Stimulated activated CD8-positive, alpha-beta memory T cell treated with anti-CD3 and anti-CD28 coated beads, Interleukin-15, amount 100 ng/mL, for 48 hours (primary cell): Measurements from ENCODE around the gene UQCC2.

Source experiments
- DNase-seq, 2 donors: peaks; one replicate each; pipeline ENCODE4 v3.0.0-alpha.2; 2020; ENCODE audit warnings: low read depth in 2 of 2

UQCC2 gene

DNA sequence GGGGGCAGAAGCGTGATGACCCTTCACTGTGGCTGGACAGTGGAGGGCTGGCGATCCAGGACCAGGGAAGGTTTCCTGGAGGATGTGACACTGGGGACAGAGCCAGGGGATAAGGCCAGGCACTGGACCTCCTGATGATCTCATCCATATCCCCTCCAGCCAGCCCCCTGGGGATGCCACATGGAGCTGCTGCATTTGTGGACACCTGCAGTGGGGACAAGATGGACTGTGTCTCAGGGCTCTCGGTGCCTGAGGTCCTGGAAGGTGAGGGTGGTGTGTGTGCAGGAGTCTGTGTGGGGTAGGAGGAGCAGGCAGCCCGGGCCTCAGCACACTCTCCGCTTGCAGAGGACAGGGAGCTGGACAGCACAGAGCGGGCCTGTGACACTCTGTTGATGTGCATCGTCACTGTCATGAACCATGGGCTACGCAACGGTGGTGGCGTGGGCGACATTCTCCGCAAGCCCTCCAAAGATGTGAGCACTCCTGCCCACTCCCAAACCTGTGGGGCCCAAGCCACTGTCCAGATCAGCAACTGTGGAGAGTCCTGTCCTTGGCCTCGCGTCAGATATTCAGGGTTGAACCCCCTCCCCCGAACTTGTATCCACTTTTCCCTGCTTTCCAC, 19.9 kb downstream of the UQCC2 start:
- DNase-seq, result no peak

DNA sequence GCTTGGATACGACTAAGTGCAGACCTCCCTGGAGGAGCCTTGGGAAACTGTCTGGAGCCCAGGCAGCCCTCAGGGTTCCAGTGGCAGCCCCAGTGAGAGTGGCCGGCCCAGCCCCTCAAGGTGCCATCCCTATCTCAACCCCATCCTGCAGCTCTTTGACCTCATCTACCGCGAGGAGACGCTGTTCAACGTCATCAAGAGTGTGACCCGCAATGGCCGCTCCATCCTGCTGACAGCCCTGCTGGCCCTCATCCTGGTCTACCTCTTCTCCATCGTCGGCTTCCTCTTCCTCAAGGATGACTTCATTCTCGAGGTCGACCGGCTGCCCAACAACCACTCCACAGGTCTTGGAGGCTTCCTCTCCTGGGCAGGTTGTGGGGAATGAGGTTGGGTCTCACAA, 20.7 kb downstream of the UQCC2 start:
- no peak for DNase-seq

DNA sequence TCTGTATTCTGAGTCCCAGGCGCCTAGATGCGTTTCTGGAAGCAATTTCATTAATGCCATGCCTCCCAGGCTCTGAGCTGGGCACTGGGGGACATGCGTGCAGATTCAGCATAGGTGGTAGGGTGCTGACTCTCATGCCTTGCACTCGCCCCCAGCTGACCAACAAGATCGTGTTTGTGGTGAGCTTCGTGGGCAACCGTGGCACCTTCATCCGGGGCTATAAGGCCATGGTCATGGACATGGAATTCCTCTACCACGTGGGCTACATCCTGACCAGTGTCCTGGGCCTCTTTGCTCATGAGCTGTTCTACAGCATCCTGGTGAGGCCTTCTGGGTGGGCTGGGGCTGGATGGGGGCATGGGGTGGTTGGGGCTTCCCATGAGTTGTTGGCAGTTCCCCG, 21.6 kb downstream of the UQCC2 start:
- no peak for DNase-seq

DNA sequence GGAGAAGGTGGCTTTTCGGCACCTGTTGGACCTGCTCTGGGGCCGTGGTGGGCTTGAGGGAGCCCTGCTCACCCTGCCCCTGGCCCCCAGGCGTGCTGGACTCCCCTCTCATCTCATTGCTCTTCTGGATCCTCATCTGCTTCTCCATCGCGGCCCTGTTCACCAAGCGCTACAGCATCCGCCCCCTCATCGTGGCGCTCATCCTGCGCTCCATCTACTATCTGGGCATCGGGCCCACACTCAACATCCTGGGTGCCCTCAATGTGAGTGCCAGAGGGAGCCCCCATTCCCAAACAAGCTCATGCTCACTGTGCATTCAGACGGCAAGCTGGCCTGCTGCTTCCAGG, 22.4 kb downstream of the UQCC2 start:
- DNase-seq, result no peak

DNA sequence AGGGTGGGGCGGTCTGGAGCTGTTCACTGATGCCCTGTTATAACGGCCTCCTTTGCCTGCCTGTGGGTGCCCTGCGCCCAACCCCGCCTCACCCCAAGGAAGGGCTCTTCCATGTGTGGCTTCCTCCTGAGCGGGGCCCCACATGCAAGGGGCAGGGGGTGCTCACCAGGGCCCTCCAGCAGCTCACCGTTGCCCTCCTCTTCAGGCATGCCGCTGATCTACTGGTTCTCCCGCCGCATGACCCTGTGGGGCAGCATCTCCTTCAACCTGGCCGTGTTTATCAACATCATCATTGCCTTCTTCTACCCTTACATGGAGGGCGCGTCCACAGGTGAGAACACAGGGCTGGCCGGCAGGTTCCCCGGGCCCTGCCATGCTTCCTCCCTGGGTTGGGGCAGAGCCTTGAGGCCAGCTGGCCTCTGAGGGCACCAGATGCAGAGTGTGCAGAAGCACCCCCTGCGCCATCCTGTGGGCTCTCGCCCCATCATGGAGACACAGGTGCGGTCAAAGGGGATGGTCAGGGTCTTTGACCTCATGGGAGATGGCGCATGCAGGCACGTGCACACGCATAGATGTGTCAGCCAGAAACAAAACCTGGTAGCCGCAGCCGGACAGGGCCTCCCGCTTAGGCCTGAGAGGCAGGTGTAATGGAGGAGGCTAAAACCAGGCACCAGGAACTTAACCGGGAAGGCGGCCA, 22.9 kb downstream of the UQCC2 start:
- no peak for DNase-seq

DNA sequence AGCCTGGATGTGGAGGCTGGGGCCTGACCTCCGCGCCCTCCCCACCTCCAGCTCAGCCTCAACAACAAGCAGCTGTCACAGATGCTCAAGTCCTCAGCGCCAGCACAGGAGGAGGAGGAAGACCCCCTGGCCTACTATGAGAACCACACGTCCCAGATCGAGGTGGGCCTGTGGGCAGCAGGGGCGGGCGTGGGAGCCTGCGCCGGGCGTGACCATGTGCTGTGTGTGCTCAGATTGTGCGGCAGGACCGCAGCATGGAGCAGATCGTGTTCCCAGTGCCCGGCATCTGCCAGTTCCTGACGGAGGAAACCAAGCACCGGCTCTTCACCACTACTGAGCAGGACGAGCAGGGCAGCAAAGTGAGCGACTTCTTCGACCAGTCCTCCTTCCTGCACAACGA, 23.5 kb downstream of the UQCC2 start:
- DNase-seq, result no peak

DNA sequence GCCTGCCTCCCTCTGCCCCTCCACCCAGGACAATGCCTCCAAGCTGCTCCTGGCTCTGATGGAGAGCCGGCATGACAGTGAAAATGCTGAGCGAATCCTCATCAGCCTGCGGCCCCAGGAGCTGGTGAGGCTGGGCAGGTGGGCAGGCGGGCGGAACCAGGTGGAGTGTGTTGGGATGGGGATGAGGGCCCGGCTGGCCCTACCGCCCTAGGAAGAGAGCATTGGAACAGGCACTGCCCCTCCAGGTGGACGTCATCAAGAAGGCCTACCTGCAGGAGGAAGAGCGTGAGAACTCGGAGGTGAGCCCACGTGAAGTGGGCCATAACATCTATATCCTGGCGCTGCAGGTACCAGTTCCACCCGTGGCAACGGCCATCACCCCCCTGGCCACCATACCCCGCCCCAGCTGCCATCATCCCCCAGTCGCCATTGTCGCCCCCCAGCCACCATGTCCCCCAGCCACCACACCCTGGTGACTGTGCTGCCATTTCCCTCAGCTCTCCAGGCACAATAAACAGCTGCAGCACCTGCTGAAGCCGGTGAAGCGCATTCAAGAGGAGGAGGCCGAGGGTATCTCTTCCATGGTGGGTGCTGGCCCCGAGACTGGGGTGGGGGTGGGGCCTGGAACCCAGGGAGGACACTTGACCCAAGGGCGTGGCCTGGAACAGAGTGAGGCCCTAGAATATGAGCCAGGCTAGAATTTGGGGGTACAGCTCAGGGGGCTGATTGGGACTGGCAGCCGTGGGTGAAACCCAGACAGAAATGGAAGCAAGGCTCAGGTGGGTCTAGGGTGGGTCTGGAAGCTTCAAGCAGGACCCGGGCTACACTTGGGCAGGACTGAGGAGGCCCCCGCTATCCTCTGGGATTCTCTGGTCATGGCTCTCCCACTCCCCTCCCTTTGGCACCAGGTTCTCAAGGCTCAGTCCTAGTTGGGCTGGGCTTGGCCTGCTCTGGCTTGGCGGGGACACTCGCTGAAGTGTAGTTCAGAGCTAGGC, 24.2 kb downstream of the UQCC2 start:
- no peak for DNase-seq

DNA sequence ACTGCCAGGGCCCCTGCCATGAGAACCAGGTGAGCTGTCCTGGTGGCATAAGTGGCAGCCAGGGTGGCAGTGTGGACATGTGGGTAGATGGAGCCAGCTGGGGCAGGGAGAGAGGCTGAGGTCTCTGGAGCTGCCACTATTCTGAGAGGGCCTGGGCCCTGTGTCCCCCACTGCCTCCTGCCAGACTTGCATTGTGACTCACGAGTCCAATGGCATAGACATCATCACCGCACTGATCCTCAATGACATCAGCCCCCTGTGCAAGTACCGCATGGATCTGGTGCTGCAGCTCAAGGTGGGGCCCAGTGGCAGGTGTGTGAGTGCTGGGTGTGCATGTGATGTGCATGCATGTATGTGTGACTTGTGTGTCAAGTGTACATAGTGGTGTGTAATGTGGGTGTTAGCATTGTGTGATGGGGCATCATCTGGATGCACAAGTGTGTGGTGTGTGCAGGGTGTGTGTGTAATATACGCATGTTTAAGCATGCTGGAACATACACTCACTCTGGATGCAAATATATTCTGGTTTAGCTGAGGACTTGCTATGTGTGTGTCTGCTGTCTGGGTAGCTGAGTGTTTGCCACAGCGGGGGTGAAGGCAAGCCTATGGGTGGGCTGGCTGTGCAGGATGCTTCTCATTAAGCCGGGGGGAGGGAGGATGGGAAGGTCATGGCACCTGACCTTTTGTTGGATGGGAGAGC, 25.1 kb downstream of the UQCC2 start:
- no peak for DNase-seq

DNA sequence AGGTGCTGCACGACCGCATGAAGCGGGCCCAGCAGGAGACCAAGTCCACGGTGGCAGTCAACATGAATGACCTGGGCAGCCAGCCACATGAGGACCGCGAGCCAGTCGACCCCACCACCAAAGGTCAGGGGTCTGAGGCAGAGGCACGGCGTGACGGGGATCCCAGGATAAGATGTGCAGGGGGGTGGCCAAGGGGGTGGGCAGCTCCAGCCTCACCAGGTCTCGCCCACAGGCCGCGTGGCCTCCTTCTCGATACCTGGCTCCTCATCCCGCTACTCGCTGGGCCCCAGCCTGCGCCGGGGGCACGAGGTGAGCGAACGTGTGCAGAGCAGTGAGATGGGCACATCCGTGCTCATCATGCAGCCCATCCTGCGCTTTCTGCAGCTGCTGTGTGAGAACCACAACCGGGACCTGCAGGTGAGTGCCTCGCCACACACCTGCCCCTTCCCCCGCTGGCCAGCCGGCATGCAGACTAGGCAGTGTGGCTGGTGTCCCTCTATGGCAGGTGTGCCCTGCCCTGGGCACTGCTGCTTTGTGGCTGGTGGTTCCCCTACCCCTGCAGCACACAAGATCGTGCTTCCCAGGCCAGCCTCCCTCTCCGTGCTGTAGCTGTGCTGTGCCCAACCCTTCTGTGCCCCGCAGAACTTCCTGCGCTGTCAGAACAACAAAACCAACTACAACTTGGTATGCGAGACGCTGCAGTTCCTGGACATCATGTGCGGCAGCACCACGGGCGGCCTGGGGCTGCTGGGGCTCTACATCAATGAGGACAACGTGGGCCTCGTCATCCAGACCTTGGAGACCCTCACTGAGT, 25.9 kb downstream of the UQCC2 start:
- DNase-seq, result no peak

DNA sequence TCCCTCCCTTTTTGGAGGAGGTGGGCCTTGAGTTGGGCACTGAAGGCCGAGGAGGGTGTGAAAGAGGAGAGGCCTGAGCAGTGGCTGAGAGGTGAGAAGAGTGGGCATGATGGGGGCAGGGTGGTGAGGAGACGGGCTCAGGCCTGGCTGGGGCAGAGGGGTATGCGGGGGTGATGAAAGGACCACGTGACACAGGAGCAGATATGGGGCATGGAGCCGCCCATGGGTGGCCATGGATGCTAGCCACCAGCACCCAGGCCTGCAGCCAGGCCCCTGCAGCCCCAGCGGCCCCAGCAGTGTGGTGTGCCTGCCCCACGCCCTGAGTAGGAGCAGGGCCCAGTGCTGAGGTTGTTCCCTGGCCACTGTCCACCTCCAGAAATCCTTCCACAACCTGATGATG, 26.5 kb downstream of the UQCC2 start:
- no peak for DNase-seq

DNA sequence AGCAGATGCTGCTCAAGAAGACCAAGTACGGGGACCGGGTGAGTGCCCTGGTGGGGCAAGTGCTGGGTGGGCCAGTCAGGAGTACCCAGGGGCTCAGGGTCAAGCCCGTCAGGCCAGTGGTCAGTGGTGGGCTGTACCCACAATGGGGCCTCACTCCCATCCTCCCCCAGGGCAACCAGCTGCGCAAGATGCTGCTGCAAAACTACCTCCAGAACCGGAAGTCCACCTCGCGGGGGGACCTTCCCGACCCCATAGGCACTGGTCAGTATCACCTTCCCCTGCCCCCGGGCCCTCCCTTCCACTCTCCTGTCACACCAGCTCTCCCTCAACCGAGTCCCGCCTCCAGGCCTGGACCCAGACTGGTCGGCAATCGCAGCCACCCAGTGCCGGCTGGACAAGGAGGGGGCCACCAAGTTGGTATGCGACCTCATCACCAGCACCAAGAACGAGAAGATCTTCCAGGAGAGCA, 27.0 kb downstream of the UQCC2 start:
- no peak for DNase-seq

DNA sequence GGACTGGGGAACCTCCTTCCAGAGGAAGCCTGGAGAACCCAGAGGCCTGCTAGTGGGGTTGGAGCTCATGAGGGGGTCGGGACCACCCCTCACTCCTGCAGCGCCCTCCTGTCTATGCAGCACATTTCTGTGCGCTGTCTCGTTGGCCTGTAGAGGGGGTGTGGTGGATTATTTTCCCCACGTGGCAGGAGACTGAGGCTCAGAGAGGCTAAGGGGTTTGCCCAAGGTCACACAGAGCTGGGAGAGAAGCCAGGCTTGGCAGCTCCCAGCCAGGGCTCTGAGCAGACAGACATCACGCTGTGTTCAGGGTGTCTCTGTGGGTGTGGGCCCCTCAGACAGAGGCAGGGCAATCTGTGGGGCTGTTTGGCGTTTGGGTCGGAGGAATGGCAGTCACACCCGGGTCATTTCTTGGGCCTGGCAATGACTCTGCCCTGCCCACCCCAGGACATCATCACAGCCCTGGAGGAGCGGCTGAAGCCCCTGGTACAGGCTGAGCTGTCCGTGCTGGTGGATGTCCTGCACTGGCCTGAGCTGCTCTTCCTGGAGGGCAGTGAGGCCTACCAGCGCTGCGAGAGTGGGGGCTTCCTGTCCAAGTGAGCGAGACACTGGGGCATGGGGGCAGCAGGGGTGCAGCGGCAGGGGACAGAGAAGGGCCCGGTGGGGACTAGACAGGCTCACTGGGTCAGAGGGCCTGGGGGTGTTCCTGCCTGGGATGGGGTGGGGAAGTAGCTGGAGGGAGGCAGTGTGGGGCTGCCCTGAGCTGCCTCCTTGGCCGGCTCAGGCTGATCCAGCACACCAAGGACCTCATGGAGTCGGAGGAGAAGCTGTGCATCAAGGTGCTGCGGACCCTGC, 27.7 kb downstream of the UQCC2 start:
- no peak for DNase-seq

DNA sequence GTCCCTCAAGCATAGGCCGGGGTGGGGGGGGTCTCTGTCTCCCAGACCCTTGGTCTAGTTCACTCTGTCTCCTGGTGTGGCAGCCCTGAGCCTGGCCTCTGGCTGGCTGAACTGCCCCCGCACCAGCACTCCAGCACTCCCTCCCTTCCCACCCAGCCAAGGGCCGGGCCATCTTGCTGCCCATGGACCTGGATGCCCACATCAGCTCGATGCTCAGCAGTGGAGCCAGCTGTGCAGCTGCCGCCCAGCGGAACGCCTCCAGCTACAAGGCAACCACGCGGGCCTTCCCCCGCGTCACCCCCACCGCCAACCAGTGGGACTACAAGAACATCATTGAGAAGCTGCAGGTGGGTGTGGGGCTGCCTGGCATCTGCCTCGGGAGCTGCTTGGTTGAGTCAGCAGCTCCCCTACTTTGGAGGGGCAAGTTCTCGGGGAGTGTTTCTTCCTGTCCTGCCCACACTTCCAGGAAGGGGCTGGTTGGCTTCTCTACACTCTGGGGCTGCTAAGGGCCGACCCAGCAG, 28.4 kb downstream of the UQCC2 start:
- DNase-seq, result peak; percentile 13 to 45

DNA sequence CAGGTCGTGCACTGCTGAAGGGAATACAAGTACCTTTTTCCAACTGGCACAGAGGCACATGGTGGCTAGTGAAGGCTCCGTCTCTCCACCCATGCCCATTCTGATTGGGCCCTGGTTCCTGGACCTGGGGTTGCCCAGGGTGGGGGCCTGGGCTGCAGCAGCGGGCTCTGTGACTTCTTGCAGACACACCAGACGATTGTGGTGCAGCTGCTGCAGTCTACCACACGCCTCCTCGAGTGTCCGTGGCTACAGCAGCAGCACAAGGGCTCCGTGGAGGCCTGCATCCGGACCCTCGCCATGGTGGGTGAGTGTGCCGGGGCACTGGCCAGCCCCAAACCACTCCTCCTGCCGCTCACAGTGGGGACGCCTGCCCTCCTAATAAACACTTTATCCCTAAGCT, 29.2 kb downstream of the UQCC2 start:
- DNase-seq, result no peak

DNA sequence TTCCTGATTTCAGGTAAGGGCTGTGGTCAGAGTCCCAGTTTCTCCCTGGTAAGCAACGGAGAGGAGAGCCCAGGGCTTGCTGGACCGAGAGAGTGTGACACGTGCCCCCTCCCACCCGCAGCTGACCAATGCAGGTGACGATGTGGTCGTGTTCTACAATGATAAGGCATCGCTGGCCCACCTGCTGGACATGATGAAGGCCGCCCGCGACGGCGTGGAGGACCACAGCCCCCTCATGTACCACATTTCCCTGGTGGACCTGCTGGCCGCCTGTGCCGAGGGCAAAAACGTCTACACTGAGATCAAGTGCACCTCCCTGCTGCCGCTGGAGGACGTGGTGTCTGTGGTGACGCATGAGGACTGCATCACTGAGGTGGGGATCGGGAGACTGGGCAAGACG, 31.7 kb downstream of the UQCC2 start:
- no peak for DNase-seq

DNA sequence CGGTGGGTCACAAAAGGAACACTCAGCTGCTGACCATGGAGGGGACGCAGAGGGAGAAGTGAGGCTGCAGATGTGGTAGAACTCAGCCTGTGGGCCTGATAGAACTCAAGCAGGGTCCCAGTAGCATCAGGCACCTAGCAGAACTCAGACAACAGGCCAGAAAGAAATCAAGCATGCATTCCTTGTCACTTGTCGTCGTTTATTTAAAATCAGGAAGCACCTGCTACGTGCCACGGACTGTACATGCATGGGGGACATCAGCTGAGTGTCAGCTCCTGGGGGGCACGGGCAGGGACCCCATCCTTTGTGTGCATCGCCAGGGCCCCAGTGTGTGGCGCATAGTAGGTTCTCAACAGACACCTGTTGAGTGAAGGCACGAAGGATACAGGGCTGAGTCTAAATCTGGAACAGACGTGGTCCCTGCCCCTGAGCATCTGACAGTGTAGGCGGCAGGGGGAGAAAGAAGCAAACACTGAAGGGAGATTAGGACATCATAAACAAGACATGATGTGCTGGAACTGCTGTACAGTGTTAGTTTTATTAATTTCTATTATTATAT, 32.5 kb downstream of the UQCC2 start:
- no peak for DNase-seq

DNA sequence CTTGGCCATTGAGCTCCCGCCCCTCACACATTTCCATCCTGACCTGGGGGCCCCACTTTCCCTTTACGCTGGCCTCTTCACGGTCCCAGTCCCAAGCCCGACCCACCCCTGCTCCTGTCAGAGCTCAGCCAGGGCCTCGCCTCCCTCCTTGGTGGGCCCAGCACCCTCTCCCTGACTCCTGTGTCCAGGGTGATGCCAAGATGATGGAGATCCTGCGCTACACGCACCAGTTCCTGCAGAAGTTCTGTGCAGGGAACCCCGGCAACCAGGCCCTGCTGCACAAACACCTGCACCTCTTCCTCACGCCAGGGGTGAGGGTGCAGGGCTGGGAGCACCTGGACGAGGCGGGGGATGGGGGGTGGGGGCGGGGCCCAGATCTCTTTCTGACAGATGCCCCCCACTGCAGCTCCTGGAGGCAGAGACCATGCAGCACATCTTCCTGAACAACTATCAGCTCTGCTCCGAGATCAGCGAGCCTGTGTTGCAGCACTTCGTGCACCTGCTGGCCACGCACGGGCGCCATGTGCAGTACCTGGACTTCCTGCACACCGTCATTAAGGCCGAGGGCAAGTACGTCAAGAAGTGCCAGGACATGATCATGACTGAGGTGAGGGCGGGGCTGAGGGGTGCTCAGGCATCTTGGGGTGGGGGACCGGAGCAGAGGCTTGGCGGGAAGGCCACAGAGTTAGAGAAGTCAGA, 33.1 kb downstream of the UQCC2 start:
- no peak for DNase-seq

DNA sequence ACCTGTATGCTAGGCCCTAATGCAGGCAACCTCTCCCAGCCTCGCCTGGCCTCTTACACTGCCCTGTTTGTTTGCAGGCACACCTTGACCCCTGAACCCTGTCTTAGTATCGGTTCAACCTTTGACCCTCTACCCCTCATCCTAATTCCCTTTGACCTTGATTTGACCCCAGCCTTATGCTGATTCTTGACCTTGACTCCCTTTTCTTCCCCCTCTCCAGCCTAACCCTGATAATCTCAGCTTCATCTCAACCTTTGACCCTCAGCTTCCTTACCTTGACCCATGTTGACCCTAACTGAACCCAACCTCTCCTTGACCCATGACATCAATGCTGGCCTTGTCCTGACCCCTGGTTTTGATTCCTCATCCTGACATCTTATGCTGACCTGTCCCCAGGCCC, 33.8 kb downstream of the UQCC2 start:
- no peak for DNase-seq

DNA sequence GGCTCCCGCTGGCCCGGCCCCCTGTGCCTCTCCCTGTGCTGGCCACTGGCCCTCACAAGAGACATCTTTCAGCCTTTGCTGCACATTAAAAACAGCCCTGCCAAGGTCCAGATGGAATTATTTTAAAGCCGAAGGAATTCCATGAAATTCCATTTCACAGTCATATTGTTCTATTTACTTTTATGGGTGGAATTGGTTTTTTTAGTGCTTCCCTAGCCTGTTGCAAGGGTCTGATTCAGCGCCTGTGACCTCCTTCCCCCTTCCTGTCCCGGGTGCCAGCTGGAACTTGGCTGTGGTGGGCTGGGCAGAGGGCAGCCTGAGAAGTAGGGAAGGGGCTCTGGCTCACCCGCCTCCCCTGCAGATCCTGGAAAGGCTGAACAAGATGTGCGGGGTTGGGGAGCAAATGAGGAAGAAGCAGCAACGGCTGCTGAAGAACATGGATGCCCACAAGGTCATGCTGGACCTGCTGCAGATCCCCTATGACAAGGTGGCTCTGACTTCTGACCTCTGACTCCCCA, 34.3 kb downstream of the UQCC2 start:
- no peak for DNase-seq
